Stimulated activated naive CD8-positive, alpha-beta T cell treated with anti-CD3 and anti-CD28 coated beads, Interleukin-15, amount 100 ng/mL, for 72 hours (primary cell): ENCODE data around the gene ANKDD1B.
A peak's percentile ranks its signal among the peaks of the same experiment; 100 is the strongest.

Experiments
- ATAC-seq: fragments of 150-1000 bp; cut with Tn5 transposase; 2 replicates; pipeline ENCODE4 v1.10.0; 2021; ENCODE audit warnings: mild to moderate bottlenecking, moderate library complexity
- DNase-seq, 2 donors: peaks; one replicate each; pipeline ENCODE4 v3.0.0; 2021 to 2022
- H3K27ac Mint-ChIP-seq, 2 donors: one replicate each; pipeline ENCODE4 v1.8.0; 2022; ENCODE audit warnings: mild to moderate bottlenecking in 2 of 2, mixed read lengths in 2 of 2, moderate library complexity in 2 of 2
- H3K27me3 Mint-ChIP-seq: one replicate; pipeline ENCODE4 v1.8.0; 2022; ENCODE audit warnings: mixed read lengths
- H3K4me1 Mint-ChIP-seq: one replicate; pipeline ENCODE4 v1.8.0; 2022; ENCODE audit warnings: mild to moderate bottlenecking, mixed read lengths
- H3K4me3 Mint-ChIP-seq, 2 donors: one replicate each; pipeline ENCODE4 v1.8.0; 2022; ENCODE audit warnings: mild to moderate bottlenecking in 2 of 2, mixed read lengths in 2 of 2, moderate library complexity in 1 of 2
- H3K9me3 Mint-ChIP-seq, 2 donors: one replicate each; pipeline ENCODE4 v1.8.0; 2022; ENCODE audit warnings: mixed read lengths in 2 of 2

ANKDD1B gene

GRCh38 chr5:75664979-75665378 is 53.7 kb downstream of the ANKDD1B start:
- Mint-ChIP-seq H3K4me3 (no peak overlapping the region), H3K9me3 (no peaks in the 10 kb centered on the region), H3K27ac (no peak overlapping the region), H3K4me1 (peaks cover 24% of the 10 kb centered on the region), H3K27me3 (no peaks in the 10 kb centered on the region)
- DNase-seq: no peak
- no peak for ATAC-seq

- Mint-ChIP-seq H3K4me1 (peaks cover 33% of the 10 kb centered on the region), H3K4me3 (no peak overlapping the region), H3K27ac (no peak overlapping the region), H3K27me3 (no peaks in the 10 kb centered on the region), H3K9me3 (no peaks in the 10 kb centered on the region)
- no peak for DNase-seq
- ATAC-seq: no peak
These were observed 55.5 kb downstream of the ANKDD1B start for GRCh38 chr5:75666801-75667200.

- Mint-ChIP-seq H3K9me3 (no peaks in the 10 kb centered on the region), H3K27me3 (no peaks in the 10 kb centered on the region), H3K4me1 (peaks cover 33% of the 10 kb centered on the region), H3K4me3 (no peak overlapping the region), H3K27ac (no peak overlapping the region)
- DNase-seq (no peak), ATAC-seq (no peak)
These were observed 56.3 kb downstream of the ANKDD1B start for GRCh38 chr5:75667586-75667985.

- no peaks in the 10 kb centered on the region for H3K9me3 Mint-ChIP-seq
- DNase-seq (no peak), ATAC-seq (no peak)
- H3K4me1 Mint-ChIP-seq: peaks cover 33% of the 10 kb centered on the region
- H3K27me3 Mint-ChIP-seq: no peaks in the 10 kb centered on the region
- peak overlapping the region; percentile 77 to 84 for H3K4me3 Mint-ChIP-seq
- peak overlapping the region in 1 of 2 donors; percentile 91 for H3K27ac Mint-ChIP-seq
These were observed 57.2 kb downstream of the ANKDD1B start for GRCh38 chr5:75668445-75668844.

- Mint-ChIP-seq H3K27me3 (no peaks in the 10 kb centered on the region), H3K4me1 (peaks cover 33% of the 10 kb centered on the region), H3K4me3 (peak overlapping the region; percentile 77 to 84), H3K27ac (peak overlapping the region; percentile 91 to 93), H3K9me3 (no peaks in the 10 kb centered on the region)
- ATAC-seq (peak; percentile 99), DNase-seq (peak; percentile 54 to 74)
These were observed 57.9 kb downstream of the ANKDD1B start for GRCh38 chr5:75668977-75669689.

DNA sequence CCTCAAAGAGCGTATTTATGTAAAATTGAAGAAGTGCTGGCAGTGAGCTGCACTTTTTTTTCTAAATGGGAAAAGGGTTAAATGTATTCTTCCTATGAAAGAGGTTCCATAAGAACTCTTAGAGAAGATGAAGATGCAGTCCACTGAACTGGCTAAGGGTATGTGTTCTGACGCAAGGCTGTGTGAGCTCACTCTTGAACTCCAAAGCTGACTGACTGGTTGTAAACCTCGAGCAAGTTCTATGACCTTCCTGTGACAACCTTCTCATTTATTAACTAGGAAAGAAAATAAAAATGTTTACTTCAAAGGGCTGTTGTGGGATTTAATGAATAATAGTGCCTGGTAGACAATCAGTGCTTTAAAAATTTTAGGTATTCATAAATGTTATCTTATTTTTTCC is 59.3 kb downstream of the ANKDD1B start:
- Mint-ChIP-seq H3K4me1 (peaks cover 33% of the 10 kb centered on the region), H3K9me3 (no peaks in the 10 kb centered on the region), H3K27ac (no peak overlapping the region), H3K27me3 (no peaks in the 10 kb centered on the region), H3K4me3 (peak overlapping the region; percentile 18 to 19)
- DNase-seq (no peak), ATAC-seq (no peak)

GRCh38 chr5:75671506-75671905 is 60.3 kb downstream of the ANKDD1B start:
- H3K27me3 Mint-ChIP-seq: no peaks in the 10 kb centered on the region
- peaks cover 33% of the 10 kb centered on the region for H3K4me1 Mint-ChIP-seq
- no peaks in the 10 kb centered on the region for H3K9me3 Mint-ChIP-seq
- ATAC-seq (no peak), DNase-seq (no peak)
- H3K4me3 Mint-ChIP-seq: no peak overlapping the region
- H3K27ac Mint-ChIP-seq: no peak overlapping the region

- no peak overlapping the region for H3K4me3 Mint-ChIP-seq
- no peaks in the 10 kb centered on the region for H3K9me3 Mint-ChIP-seq
- DNase-seq (no peak), ATAC-seq (no peak)
- peaks cover 34% of the 10 kb centered on the region for H3K4me1 Mint-ChIP-seq
- no peaks in the 10 kb centered on the region for H3K27me3 Mint-ChIP-seq
- H3K27ac Mint-ChIP-seq: no peak overlapping the region
These were observed 61.4 kb downstream of the ANKDD1B start for GRCh38 chr5:75672616-75673015.

DNA sequence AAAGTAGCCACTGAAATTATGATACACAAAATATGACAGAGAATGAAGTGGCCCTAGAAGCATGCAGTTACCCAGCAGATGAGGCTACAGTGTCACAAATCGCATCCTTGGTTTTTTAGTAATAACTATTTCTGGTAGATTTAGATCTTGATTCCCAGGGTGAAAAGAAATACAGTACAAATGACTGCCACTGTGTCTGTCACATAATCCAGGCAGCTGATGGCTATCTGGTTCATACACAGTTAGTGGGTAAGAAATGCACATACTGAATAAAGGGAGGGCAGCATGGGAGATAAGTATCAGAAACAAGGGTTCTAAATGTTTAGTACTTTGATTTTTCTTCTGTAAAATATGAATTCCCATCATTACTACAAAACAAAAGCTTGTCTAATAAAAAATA is 64.5 kb downstream of the ANKDD1B start:
- ATAC-seq (no peak), DNase-seq (no peak)
- Mint-ChIP-seq H3K27me3 (no peaks in the 10 kb centered on the region), H3K4me1 (peaks cover 16% of the 10 kb centered on the region), H3K27ac (no peak overlapping the region), H3K9me3 (no peaks in the 10 kb centered on the region), H3K4me3 (no peak overlapping the region)

- H3K4me3 Mint-ChIP-seq: peak overlapping the region in 1 of 2 donors; percentile 6
- DNase-seq (no peak), ATAC-seq (no peak)
- no peaks in the 10 kb centered on the region for H3K27me3 Mint-ChIP-seq
- H3K4me1 Mint-ChIP-seq: peaks cover 11% of the 10 kb centered on the region
- no peaks in the 10 kb centered on the region for H3K9me3 Mint-ChIP-seq
- H3K27ac Mint-ChIP-seq: peak overlapping the region in 1 of 2 donors; percentile 48
These were observed 66.4 kb downstream of the ANKDD1B start for GRCh38 chr5:75677607-75678006.

DNA sequence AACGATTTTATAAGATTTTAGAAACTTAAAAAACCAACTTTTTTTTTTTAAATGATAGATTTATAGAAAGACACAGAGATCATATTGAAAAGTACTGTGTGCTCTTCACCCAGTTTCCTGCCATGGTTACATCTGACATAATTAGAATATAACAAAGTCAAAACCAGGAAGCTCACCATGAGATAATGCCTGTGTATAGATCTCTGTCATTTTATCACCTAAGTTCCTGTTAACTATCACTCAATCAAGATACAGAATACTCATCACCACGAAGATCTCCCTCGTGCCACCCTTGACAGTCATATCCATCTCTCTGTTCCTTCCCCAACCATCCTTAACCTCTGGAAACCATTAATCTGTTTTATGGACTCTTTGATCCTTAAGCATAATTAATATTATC is 66.9 kb downstream of the ANKDD1B start:
- Mint-ChIP-seq H3K27ac (no peak overlapping the region), H3K4me3 (no peak overlapping the region), H3K9me3 (no peaks in the 10 kb centered on the region), H3K27me3 (no peaks in the 10 kb centered on the region), H3K4me1 (peaks cover 11% of the 10 kb centered on the region)
- DNase-seq (no peak), ATAC-seq (peak; percentile 78)

GRCh38 chr5:75681125-75681830 is 70.0 kb downstream of the ANKDD1B start:
- H3K9me3 Mint-ChIP-seq: no peaks in the 10 kb centered on the region
- no peak for ATAC-seq
- H3K4me3 Mint-ChIP-seq: no peak overlapping the region
- H3K27ac Mint-ChIP-seq: no peak overlapping the region
- no peak for DNase-seq
- H3K4me1 Mint-ChIP-seq: peaks cover 11% of the 10 kb centered on the region
- H3K27me3 Mint-ChIP-seq: no peaks in the 10 kb centered on the region

GRCh38 chr5:75685141-75685540 is 73.9 kb downstream of the ANKDD1B start:
- Mint-ChIP-seq H3K27ac (peak overlapping the region in 1 of 2 donors; percentile 54), H3K4me3 (no peak overlapping the region), H3K4me1 (no peaks in the 10 kb centered on the region), H3K9me3 (no peaks in the 10 kb centered on the region), H3K27me3 (no peaks in the 10 kb centered on the region)
- ATAC-seq (no peak), DNase-seq (no peak)

DNA sequence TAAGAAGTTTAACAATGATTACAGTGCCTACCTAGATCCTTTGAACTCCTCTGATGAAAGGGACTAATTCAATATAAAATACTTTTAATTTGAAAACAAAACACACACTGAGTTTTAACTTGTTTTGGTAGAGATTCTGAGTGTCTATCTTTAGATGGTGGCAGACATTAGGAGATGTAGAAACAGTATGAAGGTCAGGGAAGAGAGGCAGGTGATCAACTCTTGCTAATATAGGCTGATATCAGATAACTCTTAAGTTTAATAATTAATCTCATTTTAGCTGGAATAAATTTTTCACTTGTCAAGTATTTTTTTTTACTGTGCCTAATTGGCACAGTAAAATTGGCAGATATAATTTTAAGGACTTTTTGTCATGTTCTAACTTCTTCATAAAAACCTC is 75.2 kb downstream of the ANKDD1B start:
- DNase-seq: no peak
- ATAC-seq: no peak
- Mint-ChIP-seq H3K27me3 (no peaks in the 10 kb centered on the region), H3K27ac (no peak overlapping the region), H3K4me1 (peaks cover 6% of the 10 kb centered on the region), H3K9me3 (no peaks in the 10 kb centered on the region), H3K4me3 (no peak overlapping the region)

DNA sequence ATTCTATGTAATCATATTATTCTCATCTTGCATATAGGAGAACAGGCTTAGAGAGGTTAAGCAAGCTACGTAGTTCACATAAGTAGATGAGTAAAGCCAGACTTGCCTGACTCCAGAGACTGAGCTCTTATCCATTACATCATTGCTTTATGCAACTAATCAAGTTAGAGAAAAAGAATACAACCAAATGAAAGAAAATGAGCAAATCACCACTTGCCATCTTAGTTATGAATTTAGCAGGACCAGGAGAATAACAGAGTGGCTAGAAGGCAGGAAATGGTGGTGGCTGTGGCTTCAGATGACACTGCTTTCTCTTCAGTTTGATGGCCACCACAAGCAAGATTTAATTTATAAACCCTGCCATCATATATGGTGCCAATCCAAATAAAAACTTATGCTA is 79.4 kb downstream of the ANKDD1B start:
- ATAC-seq (peak; percentile 76), DNase-seq (no peak)
- Mint-ChIP-seq H3K4me3 (no peak overlapping the region), H3K4me1 (peaks cover 6% of the 10 kb centered on the region), H3K27me3 (no peaks in the 10 kb centered on the region), H3K9me3 (no peaks in the 10 kb centered on the region), H3K27ac (no peak overlapping the region)

- no peaks in the 10 kb centered on the region for H3K27me3 Mint-ChIP-seq
- H3K9me3 Mint-ChIP-seq: peaks cover 0 to 7% of the 10 kb centered on the region in 2 donors
- DNase-seq (no peak), ATAC-seq (no peak)
- peaks cover 16% of the 10 kb centered on the region for H3K4me1 Mint-ChIP-seq
- no peak overlapping the region for H3K27ac Mint-ChIP-seq
- H3K4me3 Mint-ChIP-seq: no peak overlapping the region
These were observed 83.5 kb downstream of the ANKDD1B start for GRCh38 chr5:75694781-75695180.
